Fibroblast of lung (primary cell): Measurements from ENCODE around the gene ADAMTS17.

Experiments used
- CTCF ChIP-seq, 2 donors: IDR thresholded peaks in 1 of 2; conservative IDR thresholded peaks in 1 of 2; 1 replicate in 1 of 2; 2 replicates in 1 of 2; pipeline ENCODE4 v1.5.1; 2011 to 2012; ENCODE audit warnings: low read length in 2 of 2, control low read depth in 1 of 2, inconsistent platforms in 1 of 2, low read depth in 1 of 2, mild to moderate bottlenecking in 1 of 2
- EZH2 ChIP-seq: IDR thresholded peaks from 2 replicates; pipeline ENCODE4 v1.5.1; 2012; ENCODE audit warnings: low read length, control low read depth, mild to moderate bottlenecking; ENCODE audit errors: missing control alignments

GRCh38 chr15:99955181-99955525 lies 386.6 kb downstream of the ADAMTS17 start:
- TF ChIP-seq CTCF (conservative IDR thresholded peaks at IDR 0.05 in 1 of 2, IDR thresholded peaks at IDR 0.05 in 1 of 2; ENCODE audit: low read depth in 1 of 2, low read length in 2 of 2) (no peak), EZH2 (no peak)
